Activated CD4-positive, alpha-beta memory T cell treated with anti-CD3 and anti-CD28 coated beads for 36 hours (primary cell): ENCODE results near the gene SMS. TPM values are rescaled to one million over a fixed set of nuclear protein-coding genes. Genes with fewer than 3 reads are reported as not detected.

ENCODE experiments used
- CTCF ChIA-PET: fragments of 350-600 bp; sonication (Branson Sonifier 250); formaldehyde crosslinking; loops from one replicate; lab custom pipeline; 2021; ENCODE audit warnings: antibody characterized with exemption, inconsistent platforms; lab: Charles Lee
- POLR2A ChIA-PET: fragments of 350-600 bp; sonication (Branson Sonifier 250); formaldehyde crosslinking; loops from one replicate; lab custom pipeline; 2021; ENCODE audit warnings: antibody characterized with exemption; lab: Charles Lee
- DNase-seq: peaks from one replicate; pipeline ENCODE4 v3.0.0-alpha.2; 2020
- H3K27ac Mint-ChIP-seq: one replicate; pipeline ENCODE4 v1.8.0; 2021; ENCODE audit warnings: mixed read lengths
- H3K27me3 Mint-ChIP-seq: one replicate; pipeline ENCODE4 v1.8.0; 2021; ENCODE audit warnings: mixed read lengths
- H3K36me3 Mint-ChIP-seq: one replicate; pipeline ENCODE4 v1.8.0; 2021; ENCODE audit warnings: mixed read lengths
- H3K4me1 Mint-ChIP-seq: one replicate; pipeline ENCODE4 v1.8.0; 2021; ENCODE audit warnings: low read depth, mixed read lengths
- H3K4me3 Mint-ChIP-seq: one replicate; pipeline ENCODE4 v1.8.0; 2021; ENCODE audit warnings: mild to moderate bottlenecking, mixed read lengths
- H3K9me3 Mint-ChIP-seq: one replicate; pipeline ENCODE4 v1.8.0; 2021; ENCODE audit warnings: mixed read lengths
- intact Hi-C: fragments of 100-400 bp; cut with micrococcal nuclease; formaldehyde crosslinking; loops from one replicate; pipeline ENCODE4 v1.15.1; 2023
- total RNA-seq, 2 experiments: library from RNA; stranded (reverse); gene quantifications; one replicate each; pipeline ENCODE4 v1.2.3, GENCODE V29; 2021

SMS gene
- total RNA-seq, 2 experiments from 2014 or later, result 119 to 120 TPM

DNA sequence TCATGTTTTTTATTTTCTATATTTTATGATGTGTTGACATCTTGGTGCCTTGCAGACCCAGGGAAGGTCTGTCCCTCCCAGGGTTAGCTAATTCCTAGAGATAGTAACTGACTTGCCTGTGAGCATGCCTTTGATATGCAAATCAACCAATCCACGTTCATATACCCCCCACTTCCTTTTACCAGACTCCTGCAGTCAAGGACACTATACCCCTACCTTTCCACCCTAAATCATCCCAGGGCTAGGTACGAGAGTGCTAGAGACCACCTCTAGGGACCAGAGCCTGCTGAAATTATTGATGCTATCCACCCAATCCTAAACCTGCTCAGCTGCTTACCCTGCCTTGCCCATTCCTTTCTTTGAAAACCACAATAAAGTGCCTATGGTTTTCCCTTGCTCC lies 84.1 kb downstream of the SMS start:
- ChIA-PET CTCF (no interaction called here), POLR2A (no interaction called here)
- Mint-ChIP-seq H3K4me1 (peaks cover 10% of the 10 kb centered on the region), H3K9me3 (peaks cover 2% of the 10 kb centered on the region), H3K27ac (no peak overlapping the region), H3K36me3 (no peaks in the 10 kb centered on the region), H3K27me3 (no peaks in the 10 kb centered on the region), H3K4me3 (no peak overlapping the region)
- intact Hi-C loops, result no loop called here
- DNase-seq, result no peak

GRCh38 chrX:22025751-22026150 lies 85.2 kb downstream of the SMS start:
- ChIA-PET CTCF (no interaction called here), POLR2A (no interaction called here)
- Mint-ChIP-seq H3K27ac (no peak overlapping the region), H3K27me3 (no peaks in the 10 kb centered on the region), H3K36me3 (no peaks in the 10 kb centered on the region), H3K9me3 (peaks cover 2% of the 10 kb centered on the region), H3K4me1 (peaks cover 10% of the 10 kb centered on the region), H3K4me3 (no peak overlapping the region)
- intact Hi-C loops, result loop anchor here (5.0 kb wide), 1 partner anchor 38 kb away; no protein-coding TSS in a partner anchor
- DNase-seq, result no peak

DNA sequence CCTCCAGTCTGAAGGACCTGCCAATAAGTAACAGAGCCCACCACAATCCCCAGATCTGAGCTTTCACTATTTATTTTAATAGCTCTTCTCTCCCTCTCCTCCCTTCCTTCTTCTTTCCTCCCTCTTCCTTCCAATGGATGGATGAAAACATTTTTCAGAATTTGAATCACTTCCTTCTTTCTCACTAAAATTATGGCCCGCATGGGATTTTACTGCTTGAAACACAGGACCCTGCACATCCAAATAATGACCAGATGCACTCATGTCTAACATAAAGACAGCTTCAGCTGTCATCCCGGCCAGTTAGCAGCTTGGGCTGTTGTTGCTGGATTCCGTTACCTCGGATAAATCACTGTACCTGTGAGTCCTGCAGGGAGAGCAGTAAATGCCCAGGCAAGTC lies 86.2 kb downstream of the SMS start:
- H3K4me3 Mint-ChIP-seq, result no peak overlapping the region
- H3K27me3 Mint-ChIP-seq, result no peaks in the 10 kb centered on the region
- ChIA-PET CTCF (no interaction called here), POLR2A (no interaction called here)
- H3K27ac Mint-ChIP-seq, result no peak overlapping the region
- intact Hi-C loops, result loop anchor here (1.0 to 5.0 kb wide), 2 partner anchors 34 to 39 kb away; no protein-coding TSS in a partner anchor
- H3K36me3 Mint-ChIP-seq, result no peaks in the 10 kb centered on the region
- H3K9me3 Mint-ChIP-seq, result peaks cover 2% of the 10 kb centered on the region
- DNase-seq, result no peak
- peaks cover 10% of the 10 kb centered on the region for H3K4me1 Mint-ChIP-seq

GRCh38 chrX:22032084-22032483 lies 91.6 kb downstream of the SMS start, which contains the start of gene PHEX:
PHEX (plus strand) TSS chrX:22032325; CDS start chrX:22033006, 681 bp downstream.
- ChIA-PET CTCF (no interaction called here), POLR2A (no interaction called here)
- Mint-ChIP-seq H3K4me1 (peaks cover 12% of the 10 kb centered on the region), H3K36me3 (no peaks in the 10 kb centered on the region), H3K9me3 (peaks cover 2% of the 10 kb centered on the region), H3K27me3 (no peaks in the 10 kb centered on the region), H3K27ac (no peak within 1 kb of the TSS), H3K4me3 (no peak within 1 kb of the TSS)
- DNase-seq, result no peak
- intact Hi-C loops, result no loop called here

- H3K27ac Mint-ChIP-seq, result no peak overlapping the region
- DNase-seq, result no peak
- H3K4me1 Mint-ChIP-seq, result peaks cover 12% of the 10 kb centered on the region
- intact Hi-C loops, result no loop called here
- H3K36me3 Mint-ChIP-seq, result no peaks in the 10 kb centered on the region
- no peak overlapping the region for H3K4me3 Mint-ChIP-seq
- POLR2A ChIA-PET, result no interaction called here
- CTCF ChIA-PET, result no interaction called here
- peaks cover 1% of the 10 kb centered on the region for H3K9me3 Mint-ChIP-seq
- H3K27me3 Mint-ChIP-seq, result no peaks in the 10 kb centered on the region
Observed at GRCh38 chrX:22032506-22032905, 92.0 kb downstream of the SMS start.

DNA sequence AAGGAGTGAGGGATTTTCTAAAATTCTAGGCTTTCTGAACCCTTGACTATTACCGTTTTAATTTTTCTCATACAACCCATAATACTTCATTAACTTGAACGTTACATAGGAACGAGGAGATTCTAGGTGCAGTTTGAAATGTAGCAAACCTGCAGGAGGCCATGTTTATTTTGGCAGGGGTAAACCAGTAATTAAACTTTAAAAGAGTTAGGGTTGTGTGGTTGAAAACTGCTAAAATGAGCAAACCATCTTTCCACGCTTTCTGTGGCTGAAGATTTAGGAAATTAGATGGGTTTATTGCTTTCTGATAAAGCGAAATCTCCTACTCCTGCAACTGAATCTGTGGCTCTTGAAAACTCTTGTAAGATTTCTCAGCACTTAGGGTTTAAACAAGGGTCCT lies 93.3 kb downstream of the SMS start:
- Mint-ChIP-seq H3K9me3 (no peaks in the 10 kb centered on the region), H3K4me1 (peaks cover 12% of the 10 kb centered on the region), H3K36me3 (no peaks in the 10 kb centered on the region), H3K27me3 (no peaks in the 10 kb centered on the region), H3K27ac (no peak overlapping the region), H3K4me3 (no peak overlapping the region)
- DNase-seq, result no peak
- CTCF ChIA-PET, result no interaction called here
- POLR2A ChIA-PET, result no interaction called here
- intact Hi-C loops, result no loop called here

GRCh38 chrX:22035236-22035635 lies 94.7 kb downstream of the SMS start:
- no peak for DNase-seq
- CTCF ChIA-PET, result no interaction called here
- H3K36me3 Mint-ChIP-seq, result no peaks in the 10 kb centered on the region
- H3K27ac Mint-ChIP-seq, result no peak overlapping the region
- peaks cover 13% of the 10 kb centered on the region for H3K4me1 Mint-ChIP-seq
- no peaks in the 10 kb centered on the region for H3K9me3 Mint-ChIP-seq
- intact Hi-C loops, result no loop called here
- POLR2A ChIA-PET, result no interaction called here
- peak overlapping the region; percentile 6 for H3K4me3 Mint-ChIP-seq
- no peaks in the 10 kb centered on the region for H3K27me3 Mint-ChIP-seq

- Mint-ChIP-seq H3K36me3 (no peaks in the 10 kb centered on the region), H3K27me3 (no peaks in the 10 kb centered on the region), H3K9me3 (no peaks in the 10 kb centered on the region), H3K4me1 (peaks cover 17% of the 10 kb centered on the region), H3K27ac (peak overlapping the region; percentile 62), H3K4me3 (no peak overlapping the region)
- ChIA-PET CTCF (interaction anchor here (0.9 to 1.7 kb wide), 2 partner anchors 23 to 52 kb away, joined by 3 to 9 read pairs; no protein-coding TSS in a partner anchor), POLR2A (no interaction called here)
- DNase-seq, result peak; percentile 18
- intact Hi-C loops, result no loop called here
Observed at GRCh38 chrX:22037225-22037624, 96.7 kb downstream of the SMS start.

GRCh38 chrX:22037911-22038537 lies 97.5 kb downstream of the SMS start:
- Mint-ChIP-seq H3K9me3 (no peaks in the 10 kb centered on the region), H3K27ac (no peak overlapping the region), H3K27me3 (no peaks in the 10 kb centered on the region), H3K4me3 (peak overlapping the region; percentile 52), H3K4me1 (peaks cover 16% of the 10 kb centered on the region), H3K36me3 (no peaks in the 10 kb centered on the region)
- CTCF ChIA-PET, result interaction anchor here (0.9 to 1.7 kb wide), 2 partner anchors 23 to 53 kb away, joined by 3 to 9 read pairs; no protein-coding TSS in a partner anchor
- intact Hi-C loops, result no loop called here
- no peak for DNase-seq
- POLR2A ChIA-PET, result no interaction called here

- H3K27ac Mint-ChIP-seq, result peak overlapping the region; percentile 28
Observed at GRCh38 chrX:22039541-22039940, 99.0 kb downstream of the SMS start.

GRCh38 chrX:22040184-22040583 lies 99.7 kb downstream of the SMS start:
- DNase-seq, result no peak
- no peak overlapping the region for H3K4me3 Mint-ChIP-seq
- H3K36me3 Mint-ChIP-seq, result no peaks in the 10 kb centered on the region
- ChIA-PET POLR2A (no interaction called here), CTCF (no interaction called here)
- H3K9me3 Mint-ChIP-seq, result no peaks in the 10 kb centered on the region
- H3K27ac Mint-ChIP-seq, result no peak overlapping the region
- intact Hi-C loops, result no loop called here
- peaks cover 16% of the 10 kb centered on the region for H3K4me1 Mint-ChIP-seq
- no peaks in the 10 kb centered on the region for H3K27me3 Mint-ChIP-seq

More at GRCh38 chrX:22039541-22039940, 99.0 kb downstream of the SMS start:
- CTCF ChIA-PET, result no interaction called here
- DNase-seq, result no peak
- H3K27me3 Mint-ChIP-seq, result no peaks in the 10 kb centered on the region
- peak overlapping the region; percentile 37 for H3K4me3 Mint-ChIP-seq
- H3K9me3 Mint-ChIP-seq, result no peaks in the 10 kb centered on the region
- intact Hi-C loops, result no loop called here
- no peaks in the 10 kb centered on the region for H3K36me3 Mint-ChIP-seq
- POLR2A ChIA-PET, result no interaction called here
- peaks cover 16% of the 10 kb centered on the region for H3K4me1 Mint-ChIP-seq

DNA sequence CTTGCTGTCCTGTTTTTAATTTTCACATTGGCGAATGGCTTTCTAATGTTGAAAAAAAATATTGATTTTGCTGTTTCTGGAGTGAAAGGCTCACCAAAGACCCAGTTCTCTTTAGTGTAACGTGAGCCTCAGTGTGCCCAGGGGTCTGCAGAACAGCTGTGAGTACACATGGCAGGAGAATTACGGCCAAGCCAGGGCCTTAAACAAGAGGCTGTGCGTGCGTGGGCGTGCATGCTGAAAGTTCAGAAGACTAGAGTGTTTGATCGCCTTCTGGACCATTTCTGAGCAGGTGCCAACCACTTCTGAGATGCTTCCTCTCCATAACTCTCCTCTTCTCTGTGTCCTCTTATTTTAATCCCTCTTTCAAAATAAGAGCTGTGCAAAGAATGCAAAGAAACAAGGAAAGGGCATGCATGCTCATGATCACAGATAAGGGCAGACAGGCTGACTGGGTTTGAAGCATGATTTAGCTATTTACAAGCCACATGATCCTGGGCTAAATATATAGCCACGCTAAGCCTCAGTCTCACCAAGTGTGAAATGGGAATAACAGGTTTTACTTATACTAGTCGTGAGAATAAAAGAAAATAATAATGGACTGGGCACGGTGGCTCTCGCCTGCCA lies 101.5 kb downstream of the SMS start:
- ChIA-PET CTCF (no interaction called here), POLR2A (no interaction called here)
- H3K4me1 Mint-ChIP-seq, result peaks cover 16% of the 10 kb centered on the region
- intact Hi-C loops, result no loop called here
- H3K27me3 Mint-ChIP-seq, result no peaks in the 10 kb centered on the region
- H3K36me3 Mint-ChIP-seq, result no peaks in the 10 kb centered on the region
- H3K9me3 Mint-ChIP-seq, result no peaks in the 10 kb centered on the region
- H3K4me3 Mint-ChIP-seq, result no peak overlapping the region
- DNase-seq, result peak; percentile 12
- no peak overlapping the region for H3K27ac Mint-ChIP-seq

GRCh38 chrX:22043872-22044271 lies 103.4 kb downstream of the SMS start:
- H3K4me1 Mint-ChIP-seq, result peaks cover 7% of the 10 kb centered on the region
- no peak for DNase-seq
- no peaks in the 10 kb centered on the region for H3K9me3 Mint-ChIP-seq
- ChIA-PET CTCF (no interaction called here), POLR2A (no interaction called here)
- no peaks in the 10 kb centered on the region for H3K36me3 Mint-ChIP-seq
- H3K27ac Mint-ChIP-seq, result no peak overlapping the region
- H3K27me3 Mint-ChIP-seq, result no peaks in the 10 kb centered on the region
- no peak overlapping the region for H3K4me3 Mint-ChIP-seq
- intact Hi-C loops, result no loop called here
